GM12878 (cell line): Measurements from ENCODE around the gene KRT38. TPM values are rescaled to one million over a fixed set of nuclear protein-coding genes. Genes with fewer than 3 reads are reported as not detected.

ENCODE experiments used
- ATAC-seq: fragments of 200-7000 bp; cut with Tn5 transposase; 3 replicates; pipeline ENCODE4 v1.9.1; 2020; ENCODE audit warnings: mild to moderate bottlenecking, moderate library complexity
- BruUV-seq: library from RNA; stranded (reverse); fragments of 400-500 nt; replicated peaks from 2 replicates; lab custom pipeline; 2021; lab: Mats Ljungman, UMichigan
- CTCF ChIA-PET: fragments of 300-600 bp; sonication (Branson Sonifier 250); formaldehyde crosslinking; extraction: SDS; loops from one replicate; lab custom pipeline; 2021; ENCODE audit warnings: inconsistent platforms; lab: Yijun Ruan, JAX
- POLR2A ChIA-PET: fragments of 350-600 bp; formaldehyde crosslinking; extraction: SDS; loops from one replicate; lab custom pipeline; 2021; ENCODE audit warnings: inconsistent platforms; lab: Charles Lee
- RAD21 ChIA-PET: fragments of 300-600 bp; sonication (Branson Sonifier 250); formaldehyde crosslinking; loops from one replicate; lab custom pipeline; 2023; ENCODE audit warnings: antibody characterized with exemption; ENCODE audit not compliant: unreplicated experiment; lab: Charles Lee
- SMC1A ChIA-PET: fragments of 300-600 bp; sonication (Branson Sonifier 250); formaldehyde crosslinking; loops from one replicate; lab custom pipeline; 2023; ENCODE audit not compliant: unreplicated experiment, uncharacterized antibody; lab: Charles Lee
- DNase-seq: peaks from one replicate; pipeline ENCODE4 v3.0.0-alpha.2; 2011; ENCODE audit warnings: low read depth, low spot score
- FAIRE-seq: peaks from 3 replicates; lab custom pipeline; 2011; peaks lifted over from hg19 to GRCh38; lab: Jason Lieb, UNC
- H2AFZ ChIP-seq: 2 replicates; pipeline ENCODE4 v1.6.0; 2011; ENCODE audit warnings: low read depth, low read length, control low read depth; ENCODE audit not compliant: control insufficient read depth
- H3K27ac ChIP-seq: 2 replicates; pipeline ENCODE4 v1.5.1; 2011; ENCODE audit warnings: control low read depth; ENCODE audit not compliant: control insufficient read depth, insufficient read depth
- H3K27me3 ChIP-seq, 2 experiments: replicated peaks in 1 of 2; 2 replicates each; pipeline versions ENCODE4 v1.6.0 to v1.6.1; 2011; ENCODE audit warnings: low read length in 1 of 2; ENCODE audit not compliant: control insufficient read depth in 2 of 2, insufficient read depth in 2 of 2
- H3K36me3 ChIP-seq, 2 experiments: 2 replicates each; pipeline ENCODE4 v1.5.1; 2011; ENCODE audit warnings: low read length in 1 of 2; ENCODE audit not compliant: control insufficient read depth in 2 of 2, insufficient read depth in 2 of 2
- H3K4me1 ChIP-seq: 2 replicates; pipeline ENCODE4 v1.6.1; 2011; ENCODE audit warnings: mild to moderate bottlenecking, low read length, moderate library complexity, mixed read lengths; ENCODE audit not compliant: control insufficient read depth, insufficient read depth
- H3K4me2 ChIP-seq: 2 replicates; pipeline ENCODE4 v1.6.0; 2011; ENCODE audit warnings: control low read depth; ENCODE audit not compliant: control insufficient read depth, insufficient read depth
- H3K4me3 ChIP-seq: fragments of 200-600 bp; sonication (generic); 2 replicates; pipeline ENCODE4 v1.5.1; 2016
- H3K79me2 ChIP-seq: 2 replicates; pipeline ENCODE4 v1.6.0; 2011; ENCODE audit warnings: low read length; ENCODE audit not compliant: control insufficient read depth, insufficient read depth
- H3K9ac ChIP-seq: 2 replicates; pipeline ENCODE4 v1.8.0; 2011; ENCODE audit warnings: low read length, control low read depth, mixed read lengths; ENCODE audit not compliant: control insufficient read depth, insufficient read depth
- H3K9me3 ChIP-seq: replicated peaks from 3 replicates; pipeline ENCODE4 v1.5.1; 2011; ENCODE audit warnings: mild to moderate bottlenecking, low read length; ENCODE audit not compliant: control insufficient read depth, insufficient read depth
- H4K20me1 ChIP-seq: 2 replicates; pipeline ENCODE4 v1.6.0; 2011; ENCODE audit not compliant: control insufficient read depth, insufficient read depth
- ATF3 ChIP-seq: IDR thresholded peaks from 2 replicates; pipeline ENCODE4 v1.6.1; 2011; ENCODE audit warnings: low read depth, mild to moderate bottlenecking, low read length, moderate library complexity, borderline replicate concordance; ENCODE audit errors: extremely low read depth
- CUX1 ChIP-seq: IDR thresholded peaks from 2 replicates; pipeline ENCODE4 v1.6.1; 2012; ENCODE audit warnings: improper control_type of control experiment, low read depth, low read length; ENCODE audit not compliant: insufficient replicate concordance
- EZH2 ChIP-seq: IDR thresholded peaks from 2 replicates; pipeline ENCODE4 v1.6.1; 2012; ENCODE audit warnings: low read depth, mild to moderate bottlenecking, control low read depth, inconsistent platforms, low read length, borderline replicate concordance; ENCODE audit not compliant: control insufficient read depth
- FOXK2 ChIP-seq: fragments of 450-650 bp; IDR thresholded peaks from 2 replicates; pipeline ENCODE4 v1.6.1; 2017; ENCODE audit warnings: mild to moderate bottlenecking, moderate library complexity
- LARP7 ChIP-seq: fragments of 450-650 bp; IDR thresholded peaks from 2 replicates; pipeline ENCODE4 v1.6.1; 2017; ENCODE audit warnings: mild to moderate bottlenecking
- MXI1 ChIP-seq: fragments of 150-350 bp; IDR thresholded peaks from 2 replicates; pipeline ENCODE4 v1.6.1; 2011; ENCODE audit warnings: low read depth, mild to moderate bottlenecking, inconsistent platforms, low read length, improper control_type of control experiment
- MYC ChIP-seq: IDR thresholded peaks from 2 replicates; pipeline ENCODE4 v1.6.1; 2011; ENCODE audit warnings: mild to moderate bottlenecking, low read length, moderate library complexity, inconsistent platforms; ENCODE audit not compliant: insufficient read depth, insufficient replicate concordance, insufficient read length, severe bottlenecking
- RB1 ChIP-seq: fragments of 450-650 bp; formaldehyde crosslinking; IDR thresholded peaks from 2 replicates; pipeline ENCODE4 v1.6.1; 2017; ENCODE audit warnings: mild to moderate bottlenecking, borderline replicate concordance
- RCOR1 ChIP-seq: conservative IDR thresholded peaks from 2 replicates; pipeline ENCODE4 v1.6.1; 2012; ENCODE audit warnings: low read depth, low read length, improper control_type of control experiment
- RELB ChIP-seq: fragments of 450-650 bp; IDR thresholded peaks from 2 replicates; pipeline ENCODE4 v1.6.1; 2017; ENCODE audit warnings: low read depth, mild to moderate bottlenecking, moderate library complexity
- SMAD5 ChIP-seq: IDR thresholded peaks from 2 replicates; pipeline ENCODE4 v1.6.1; 2016; ENCODE audit warnings: antibody characterized with exemption, low read depth
- SPI1 ChIP-seq: IDR thresholded peaks from 2 replicates; pipeline ENCODE4 v1.6.1; 2011; ENCODE audit warnings: low read depth, mild to moderate bottlenecking, low read length, moderate library complexity, borderline replicate concordance; ENCODE audit not compliant: insufficient read depth
- SREBF2 ChIP-seq: IDR thresholded peaks from 2 replicates; pipeline ENCODE4 v1.6.1; 2012; ENCODE audit warnings: mild to moderate bottlenecking, low read length
- TCF12 ChIP-seq: IDR thresholded peaks from 2 replicates; pipeline ENCODE4 v1.6.1; 2011; ENCODE audit warnings: low read depth, mild to moderate bottlenecking, low read length
- TCF3 ChIP-seq: IDR thresholded peaks from 2 replicates; pipeline ENCODE4 v1.6.1; 2012; ENCODE audit warnings: low read depth, mild to moderate bottlenecking, low read length, borderline replicate concordance; ENCODE audit not compliant: insufficient read depth
- YBX1 ChIP-seq: fragments of 450-650 bp; IDR thresholded peaks from 2 replicates; pipeline ENCODE4 v1.6.1; 2016; ENCODE audit warnings: antibody characterized with exemption
- ZNF217 ChIP-seq: fragments of 450-650 bp; IDR thresholded peaks from 2 replicates; pipeline ENCODE4 v1.6.1; 2017; ENCODE audit warnings: antibody characterized with exemption, mild to moderate bottlenecking
- ZSCAN29 ChIP-seq: fragments of 450-650 bp; IDR thresholded peaks from 2 replicates; pipeline ENCODE4 v1.6.1; 2017; ENCODE audit warnings: mild to moderate bottlenecking, moderate library complexity
- WGBS: methylation state at CpG from one replicate; pipeline ENCODE4 v1.1.6; 2016; ENCODE audit warnings: low lambda C conversion rate; ENCODE audit not compliant: insufficient replicate concordance, insufficient coverage; ENCODE audit errors: missing lambda C conversion rate; 5-methylcytosine and 5-hydroxymethylcytosine counted together
- in situ Hi-C: fragments of 300-500 bp; cut with MboI; formaldehyde crosslinking; loops from 9 replicates; pipeline ENCODE4 v1.14.3; 2018; ENCODE audit warnings: mixed read lengths
- intact Hi-C: fragments of 100-400 bp; cut with micrococcal nuclease; formaldehyde crosslinking; loops from one replicate; pipeline ENCODE4 v1.14.2; 2022; ENCODE audit not compliant: unreplicated experiment
- polyA plus RNA-seq, 11 experiments: library from polyadenylated mRNA; depleted of rRNA in 4 of 11; unstranded in 6 of 11; stranded (reverse) in 5 of 11; fragments of >200 nt; fragmentation: Nextera tagmentation in 4 of 11; fragmentation: Illumina TruSeq in 1 of 11; extraction: Ambion mirVana in 4 of 11; extraction: Trizol in 1 of 11; gene quantifications; 1 replicate in 1 of 11; 2 replicates in 10 of 11; pipeline versions ENCODE4 v1.2.1 to v1.2.3, GENCODE V29; 2011 to 2016; ENCODE audit warnings: inconsistent platforms in 2 of 11, missing spikeins in 2 of 11, low read depth in 1 of 11
- total RNA-seq, 4 experiments: library from RNA; depleted of rRNA in 3 of 4; stranded (reverse); fragments of >200 nt in 3 of 4; fragmentation: Illumina TruSeq in 1 of 4; extraction: Trizol in 1 of 4; gene quantifications; 2 replicates each; pipeline versions ENCODE4 v1.2.1 to v1.2.3, GENCODE V29; 2013 to 2021

KRT38 gene
- total and polyA plus RNA-seq, 10 of the 15 experiments (the other 5 are each of a cell fraction or from before 2014, with no cell fraction given): not detected

- FAIRE-seq: no peak
- intact Hi-C loops: no loop called here
- Histone ChIP-seq H3K4me3 (no peak overlapping the region), H3K4me2 (no peak overlapping the region), H3K27ac (no peak overlapping the region), H3K4me1 (no peaks in the 10 kb centered on the region), H4K20me1 (no peaks in the 10 kb centered on the region), H3K9me3 (no peaks in the 10 kb centered on the region), H3K9ac (no peak overlapping the region), H3K27me3 (no peaks in the 10 kb centered on the region; a peak in 2 of 4 replicates), H2AFZ (no peak overlapping the region), H3K79me2 (no peaks in the 10 kb centered on the region), H3K36me3 (no peaks in the 10 kb centered on the region)
- DNase-seq: no peak
- POLR2A ChIA-PET: no interaction called here
- no TSS peak for BruUV-seq
- 2% methylated on average over 4 of the region's 4 CpGs for WGBS
- CTCF ChIA-PET: no interaction called here
- SMC1A ChIA-PET: no interaction called here
- RAD21 ChIA-PET: no interaction called here
- no peak for ATAC-seq
- in situ Hi-C loops: no loop called here
- TF ChIP-seq RELB (no peak), RB1 (no peak), ATF3 (no peak), TCF12 (no peak), SREBF2 (no peak), ZSCAN29 (no peak), SMAD5 (no peak), FOXK2 (no peak), ZNF217 (no peak), CUX1 (no peak), RCOR1 (no peak), MYC (no peak), LARP7 (no peak), SPI1 (no peak), EZH2 (no peak), YBX1 (no peak), MXI1 (no peak), TCF3 (no peak)
Measured at GRCh38 chr17:41428591-41429291, 12.0 kb downstream of the KRT38 start.
